Stimulated activated CD4-positive, alpha-beta T cell treated with anti-CD3 and anti-CD28 coated beads, Interleukin-2, amount 100 ng/mL, for 4 hours (primary cell): ENCODE data around the gene MRPS11.
"Not testable (repeated sequence)": the region's sequence is repeated elsewhere in the genome, so short reads cannot be mapped to it uniquely, and the experiment has no call there.

ENCODE experiments used
- DNase-seq: peaks from one replicate; pipeline ENCODE4 v3.0.0-alpha.2; 2020; ENCODE audit warnings: low read depth

The MRPS11 gene

GRCh38 chr15:88467073-88467934, at the start of gene MRPS11, which contains the start of gene MRPL46:
Gene MRPS11 (plus strand): TSS chr15:88467708. CDS start chr15:88467718, 10 bp downstream.
Gene MRPL46 (minus strand): TSS chr15:88467388. CDS start chr15:88467377, 11 bp downstream.
- DNase-seq, result peak; percentile 83

GRCh38 chr15:88419830-88420229, 47.7 kb upstream of the MRPS11 start:
- no peak for DNase-seq

GRCh38 chr15:88423331-88423730, 44.2 kb upstream of the MRPS11 start:
- DNase-seq, result no peak

- no peak for DNase-seq
Observed at GRCh38 chr15:88426304-88426703, 41.2 kb upstream of the MRPS11 start.

- DNase-seq, result no peak
Observed at GRCh38 chr15:88428053-88428452, 39.5 kb upstream of the MRPS11 start.

GRCh38 chr15:88428805-88429605, 38.5 kb upstream of the MRPS11 start:
- no peak for DNase-seq

- no peak for DNase-seq
Observed at GRCh38 chr15:88430051-88430450, 37.5 kb upstream of the MRPS11 start.

- no peak for DNase-seq
Observed at GRCh38 chr15:88431441-88431840, 36.1 kb upstream of the MRPS11 start.

GRCh38 chr15:88433046-88433685, 34.3 kb upstream of the MRPS11 start:
- no peak for DNase-seq

- not testable (repeated sequence) for DNase-seq
Observed at GRCh38 chr15:88434106-88434505, 33.4 kb upstream of the MRPS11 start.

GRCh38 chr15:88438181-88438580, 29.3 kb upstream of the MRPS11 start:
- no peak for DNase-seq

- no peak for DNase-seq
Observed at GRCh38 chr15:88440021-88440420, 27.5 kb upstream of the MRPS11 start.

GRCh38 chr15:88441076-88441730, 26.3 kb upstream of the MRPS11 start:
- no peak for DNase-seq

GRCh38 chr15:88447206-88447605, 20.3 kb upstream of the MRPS11 start:
- no peak for DNase-seq

- no peak for DNase-seq
Observed at GRCh38 chr15:88447741-88448140, 19.8 kb upstream of the MRPS11 start.

GRCh38 chr15:88448991-88449461, 18.5 kb upstream of the MRPS11 start:
- no peak for DNase-seq

GRCh38 chr15:88449581-88449980, 17.9 kb upstream of the MRPS11 start:
- DNase-seq, result no peak

- DNase-seq, result no peak
Observed at GRCh38 chr15:88450125-88450798, 17.2 kb upstream of the MRPS11 start.

GRCh38 chr15:88453651-88454050, 13.9 kb upstream of the MRPS11 start:
- no peak for DNase-seq

GRCh38 chr15:88454236-88454635, 13.3 kb upstream of the MRPS11 start:
- DNase-seq, result no peak
